MM.1S (cell line): ENCODE measurements around the gene RANBP1.

Experiments used
- CTCF ChIP-seq: fragments of 300-600 bp; sonication (generic); IDR thresholded peaks from 2 replicates; pipeline ENCODE4 v1.5.1; 2016; ENCODE audit warnings: antibody characterized with exemption, low read length, mixed read lengths
- EZH2phosphoT487 ChIP-seq: fragments of 300-600 bp; sonication (generic); IDR thresholded peaks from 2 replicates; pipeline ENCODE4 v1.6.1; 2018; ENCODE audit warnings: antibody characterized with exemption, low read length

GRCh38 chr22:20135265-20135664, 19.4 kb downstream of the RANBP1 start:
- no peak for TF ChIP-seq CTCF
- no peak for TF ChIP-seq EZH2phosphoT487
